Upper lobe of left lung (tissue), 6 donors: ENCODE data around the gene GDF11. TPM values are rescaled to one million over a fixed set of nuclear protein-coding genes. Genes with fewer than 3 reads are reported as not detected.
A peak's percentile ranks its signal among the peaks of the same experiment; 100 is the strongest.

Experiments
- ATAC-seq, 2 donors: fragments of 200-7000 bp; cut with Tn5 transposase; one replicate each; pipeline ENCODE4 v1.9.1; 2022; ENCODE audit warnings: mild to moderate bottlenecking in 2 of 2, moderate library complexity in 2 of 2; ENCODE audit not compliant: low FRiP score in 2 of 2
- DNase-seq, 2 donors: peaks; one replicate each; pipeline ENCODE4 v3.0.0-alpha.2; 2019 to 2020
- H3K27ac ChIP-seq, 4 donors: fragments of 200-600 bp; sonication (generic); one replicate each; pipeline ENCODE4 v1.5.1; 2016 to 2019
- H3K27me3 ChIP-seq, 4 donors: fragments of 200-600 bp; sonication (generic); one replicate each; pipeline ENCODE4 v1.5.1; 2017 to 2019
- H3K36me3 ChIP-seq, 4 donors: fragments of 200-600 bp; sonication (generic); one replicate each; pipeline ENCODE4 v1.5.1; 2016 to 2019
- H3K4me1 ChIP-seq, 4 donors: fragments of 200-600 bp; sonication (generic); one replicate each; pipeline ENCODE4 v1.5.1; 2018 to 2019
- H3K4me3 ChIP-seq, 4 donors: fragments of 200-600 bp; sonication (generic); one replicate each; pipeline ENCODE4 v1.5.1; 2017 to 2019; ENCODE audit warnings: mild to moderate bottlenecking in 2 of 4, moderate library complexity in 1 of 4
- H3K9me3 ChIP-seq, 4 donors: fragments of 200-600 bp; sonication (generic); one replicate each; pipeline ENCODE4 v1.5.1; 2018 to 2019
- CTCF ChIP-seq, 6 experiments: fragments of 450-650 bp in 4 of 6; fragments of 200-600 bp in 2 of 6; sonication (generic) in 2 of 6; IDR thresholded peaks; one replicate each; pipeline ENCODE4 v1.5.1; 2016 to 2019; ENCODE audit warnings: antibody characterized with exemption in 6 of 6
- EP300 ChIP-seq, 4 donors: sonication (generic); formaldehyde crosslinking; IDR thresholded peaks; one replicate each; pipeline ENCODE4 v1.5.1; 2017; ENCODE audit warnings: antibody characterized with exemption in 4 of 4, control low read depth in 2 of 4
- POLR2A ChIP-seq, 4 donors: fragments of 450-650 bp; IDR thresholded peaks; one replicate each; pipeline ENCODE4 v1.5.1; 2016 to 2017; ENCODE audit warnings: antibody characterized with exemption in 4 of 4, mild to moderate bottlenecking in 2 of 4
- POLR2AphosphoS5 ChIP-seq, 2 donors: sonication (generic); formaldehyde crosslinking; IDR thresholded peaks; one replicate each; pipeline ENCODE4 v1.5.1; 2017; ENCODE audit warnings: antibody characterized with exemption in 2 of 2
- WGBS, 2 donors: methylation state at CpG; one replicate each; pipeline ENCODE4 v1.1.5; 2017 to 2018; 5-methylcytosine and 5-hydroxymethylcytosine counted together
- total RNA-seq, 6 donors: library from RNA; depleted of rRNA in 4 of 6; stranded (reverse); fragments of >200 nt in 4 of 6; gene quantifications; one replicate each; pipeline versions ENCODE4 v1.1.0 to v1.2.1, GENCODE V29; 2016 to 2021
- donor health status: DM: no; HTN: no; CAD: no; lungs with moderate emphysema.
- donor health status: DM: no; HTN: yes; CAD: no; lungs with severe emphysema.

The GDF11 gene
- total RNA-seq, 6 donors from 2014 or later: 1.0 to 6.8 (median 2.3) TPM

- ATAC-seq (no peak), DNase-seq (no peak)
- H3K4me1 ChIP-seq: no peaks in the 10 kb centered on the region
- H3K9me3 ChIP-seq: no peaks in the 10 kb centered on the region
- H3K36me3 ChIP-seq: peaks cover 0 to 60% (median 15%) of the 10 kb centered on the region in 4 donors
- no peak overlapping the region for H3K4me3 ChIP-seq
- no peak overlapping the region for H3K27ac ChIP-seq
- WGBS, 2 donors: 84 to 91% methylated on average over 5 of the region's 5 CpGs
- TF ChIP-seq POLR2A (IDR thresholded peaks at IDR 0.05) (no peak), CTCF (IDR thresholded peaks at IDR 0.05) (no peak), POLR2AphosphoS5 (IDR thresholded peaks at IDR 0.05) (no peak), EP300 (IDR thresholded peaks at IDR 0.05) (no peak)
- H3K27me3 ChIP-seq: no peaks in the 10 kb centered on the region
Measured at GRCh38 chr12:55765736-55766290, 22.9 kb downstream of the GDF11 start.

DNA sequence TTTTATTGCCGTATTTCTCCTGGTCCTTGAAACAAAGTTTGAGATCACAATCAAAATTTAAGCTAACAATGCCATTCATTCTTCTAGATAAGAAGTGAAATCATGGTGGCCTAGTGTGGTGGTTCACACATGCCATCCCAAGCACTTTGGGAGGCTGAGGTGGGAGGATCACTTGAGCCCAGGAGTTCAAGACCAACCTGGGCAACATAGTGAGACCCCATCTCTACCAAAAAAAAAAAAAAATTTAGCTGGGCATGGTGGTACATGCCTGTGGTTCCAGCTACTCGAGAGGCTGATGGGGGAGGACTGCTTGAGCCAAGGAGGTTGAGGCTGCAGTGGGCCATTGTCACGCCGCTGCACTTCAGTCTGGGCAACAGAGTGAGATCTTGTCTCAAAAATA, 24.2 kb downstream of the GDF11 start:
- no peaks in the 10 kb centered on the region for H3K27me3 ChIP-seq
- TF ChIP-seq EP300 (IDR thresholded peaks at IDR 0.05) (no peak), POLR2AphosphoS5 (IDR thresholded peaks at IDR 0.05) (no peak), POLR2A (IDR thresholded peaks at IDR 0.05) (no peak), CTCF (IDR thresholded peaks at IDR 0.05) (no peak)
- 95 to 97% methylated on average over 3 to 4 of the region's 4 CpGs for WGBS, 2 donors
- ATAC-seq (no peak), DNase-seq (no peak)
- H3K27ac ChIP-seq: no peak overlapping the region
- no peaks in the 10 kb centered on the region for H3K4me1 ChIP-seq
- H3K36me3 ChIP-seq: peaks cover under 1 to 68% (median 18%) of the 10 kb centered on the region in 4 donors
- H3K4me3 ChIP-seq: no peak overlapping the region
- H3K9me3 ChIP-seq: no peaks in the 10 kb centered on the region

- Histone ChIP-seq H3K9me3 (no peaks in the 10 kb centered on the region), H3K36me3 (peaks cover 0 to 59% (median 17%) of the 10 kb centered on the region in 4 donors), H3K4me1 (no peaks in the 10 kb centered on the region), H3K27me3 (no peaks in the 10 kb centered on the region), H3K27ac (no peak overlapping the region), H3K4me3 (no peak overlapping the region)
- TF ChIP-seq POLR2AphosphoS5 (IDR thresholded peaks at IDR 0.05): no peak
- TF ChIP-seq EP300 (IDR thresholded peaks at IDR 0.05): no peak
- no peak for TF ChIP-seq POLR2A (IDR thresholded peaks at IDR 0.05)
- no peak for TF ChIP-seq CTCF (IDR thresholded peaks at IDR 0.05)
- ATAC-seq: no peak
- 81 to 94% methylated on average over 6 of the region's 6 CpGs for WGBS, 2 donors
- DNase-seq: no peak
Measured at GRCh38 chr12:55771736-55772135, 28.8 kb downstream of the GDF11 start.

DNA sequence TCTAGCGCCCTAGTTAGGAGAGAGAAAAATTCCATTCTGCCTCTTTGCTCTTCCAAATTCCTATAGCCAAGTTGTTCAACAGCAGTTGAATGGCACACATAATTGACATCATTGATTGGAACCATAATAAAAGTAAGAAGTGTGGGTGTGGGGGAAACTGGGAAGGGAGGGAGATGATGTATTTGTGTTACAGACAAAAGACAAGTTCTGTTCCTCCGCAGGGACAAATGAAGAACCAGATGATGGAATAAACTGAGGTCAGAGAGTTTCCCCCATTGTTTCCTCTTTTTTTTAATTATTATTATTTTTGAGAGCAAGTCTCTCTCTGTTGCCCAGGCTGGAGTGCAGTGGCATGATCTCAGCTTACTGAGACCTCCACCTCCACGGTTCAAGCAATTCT, 34.9 kb downstream of the GDF11 start:
- ATAC-seq (no peak), DNase-seq (no peak)
- Histone ChIP-seq H3K9me3 (no peaks in the 10 kb centered on the region), H3K27ac (peak overlapping the region in 1 of 4 donors; percentile 20), H3K36me3 (peaks cover 0 to 63% (median 23%) of the 10 kb centered on the region in 4 donors), H3K4me1 (peaks cover 0 to 6% (median 0%) of the 10 kb centered on the region in 4 donors), H3K4me3 (no peak overlapping the region), H3K27me3 (no peaks in the 10 kb centered on the region)
- TF ChIP-seq POLR2AphosphoS5 (IDR thresholded peaks at IDR 0.05): no peak
- TF ChIP-seq CTCF (IDR thresholded peaks at IDR 0.05): no peak
- TF ChIP-seq POLR2A (IDR thresholded peaks at IDR 0.05): no peak
- 84 to 86% methylated on average over 3 of the region's 3 CpGs for WGBS, 2 donors

DNA sequence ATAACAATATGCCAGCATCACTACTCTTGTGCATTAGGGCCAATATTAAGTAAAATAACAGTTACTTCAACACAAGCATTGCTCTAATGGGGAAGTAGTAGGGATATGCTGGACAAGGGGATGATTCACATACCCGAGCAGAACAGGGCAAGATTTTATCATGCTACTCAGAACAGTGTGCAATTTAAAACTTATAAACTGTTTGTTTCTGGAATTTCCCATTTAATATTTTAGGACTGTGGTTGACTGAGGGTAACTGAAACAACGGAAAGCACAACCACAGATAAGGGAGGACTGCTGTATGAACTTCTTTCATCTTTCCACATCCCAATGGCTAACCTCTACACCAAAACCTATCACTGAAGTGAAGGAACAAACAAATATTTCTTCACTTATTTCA, 37.8 kb downstream of the GDF11 start:
- peaks cover 0 to 6% (median 0%) of the 10 kb centered on the region in 4 donors for H3K4me1 ChIP-seq
- no peak overlapping the region for H3K4me3 ChIP-seq
- no peak for TF ChIP-seq CTCF (IDR thresholded peaks at IDR 0.05)
- TF ChIP-seq POLR2A (IDR thresholded peaks at IDR 0.05): no peak
- TF ChIP-seq EP300 (IDR thresholded peaks at IDR 0.05): no peak
- H3K36me3 ChIP-seq: peaks cover 6 to 85% (median 42%) of the 10 kb centered on the region in 4 donors
- ATAC-seq (no peak), DNase-seq (no peak)
- H3K9me3 ChIP-seq: no peaks in the 10 kb centered on the region
- H3K27me3 ChIP-seq: no peaks in the 10 kb centered on the region
- no peak overlapping the region for H3K27ac ChIP-seq
- WGBS, 2 donors: 53% methylated on average over 2 of the region's 2 CpGs
